H9 (cell line): Measurements from ENCODE around the gene FAM3B. TPM values are rescaled to one million over a fixed set of nuclear protein-coding genes. Genes with fewer than 3 reads are reported as not detected.

Source experiments
- DNase-seq: peaks from one replicate; pipeline ENCODE4 v3.0.0-alpha.2; 2017
- H2AFZ ChIP-seq: one replicate; pipeline ENCODE4 v1.6.1; 2013; ENCODE audit warnings: mild to moderate bottlenecking, low read length, control low read depth, moderate library complexity
- H2AK5ac ChIP-seq: 2 replicates; pipeline ENCODE4 v1.6.1; 2013; ENCODE audit warnings: low read length, control low read depth, mixed read lengths; ENCODE audit not compliant: insufficient read length
- H2BK120ac ChIP-seq: one replicate; pipeline ENCODE4 v1.6.1; 2013; ENCODE audit warnings: low read depth, mild to moderate bottlenecking, low read length, control low read depth, inconsistent platforms; ENCODE audit not compliant: poor library complexity, severe bottlenecking
- H2BK12ac ChIP-seq: 2 replicates; pipeline ENCODE4 v1.6.1; 2013; ENCODE audit warnings: low read length, control low read depth, mixed read lengths, low read depth; ENCODE audit not compliant: insufficient read length
- H2BK15ac ChIP-seq: 2 replicates; pipeline ENCODE4 v1.6.1; 2013; ENCODE audit warnings: low read depth, low read length, control low read depth
- H2BK20ac ChIP-seq: one replicate; pipeline ENCODE4 v1.6.1; 2013; ENCODE audit warnings: low read depth, mild to moderate bottlenecking, low read length, control low read depth, inconsistent platforms; ENCODE audit not compliant: poor library complexity, severe bottlenecking
- H2BK5ac ChIP-seq: 2 replicates; pipeline ENCODE4 v1.6.1; 2013; ENCODE audit warnings: low read length, control low read depth, mixed read lengths; ENCODE audit not compliant: insufficient read length
- H3K14ac ChIP-seq: 2 replicates; pipeline ENCODE4 v1.6.1; 2013; ENCODE audit warnings: low read length, control low read depth; ENCODE audit not compliant: insufficient read depth
- H3K18ac ChIP-seq: 2 replicates; pipeline ENCODE4 v1.6.1; 2013; ENCODE audit warnings: low read depth, mild to moderate bottlenecking, mixed read lengths, low read length, control low read depth; ENCODE audit not compliant: insufficient read length
- H3K23ac ChIP-seq: 2 replicates; pipeline ENCODE4 v1.6.1; 2013; ENCODE audit warnings: low read length, control low read depth, mixed read lengths, low read depth; ENCODE audit not compliant: insufficient read length
- H3K23me2 ChIP-seq: 2 replicates; pipeline ENCODE4 v1.6.1; 2013; ENCODE audit warnings: low read depth, mild to moderate bottlenecking, mixed read lengths, low read length, control low read depth; ENCODE audit not compliant: insufficient read length, poor library complexity, severe bottlenecking
- H3K27ac ChIP-seq: 2 replicates; pipeline ENCODE4 v1.5.1; 2013; ENCODE audit warnings: low read length, control low read depth, mixed read lengths, low read depth; ENCODE audit not compliant: insufficient read length
- H3K27me3 ChIP-seq: 2 replicates; pipeline ENCODE4 v1.6.1; 2013; ENCODE audit warnings: low read length, control low read depth, inconsistent platforms; ENCODE audit not compliant: insufficient read depth
- H3K4ac ChIP-seq: 2 replicates; pipeline ENCODE4 v1.6.1; 2013; ENCODE audit warnings: low read depth, mild to moderate bottlenecking, control low read depth, inconsistent platforms, low read length, moderate library complexity
- H3K4me1 ChIP-seq: 2 replicates; pipeline ENCODE4 v1.6.1; 2013; ENCODE audit warnings: low read length, control low read depth, inconsistent platforms; ENCODE audit not compliant: insufficient read depth
- H3K4me2 ChIP-seq: 2 replicates; pipeline ENCODE4 v1.6.1; 2013; ENCODE audit warnings: low read length, control low read depth, mixed read lengths; ENCODE audit not compliant: insufficient read length, insufficient read depth
- H3K56ac ChIP-seq: 2 replicates; pipeline ENCODE4 v1.6.1; 2013; ENCODE audit warnings: low read depth, mild to moderate bottlenecking, mixed read lengths, low read length, control low read depth; ENCODE audit not compliant: insufficient read length
- H3K79me1 ChIP-seq: 2 replicates; pipeline ENCODE4 v1.6.1; 2013; ENCODE audit warnings: low read depth, mild to moderate bottlenecking, moderate library complexity, low read length, control low read depth, inconsistent platforms; ENCODE audit not compliant: insufficient read depth, poor library complexity, severe bottlenecking
- H3K79me2 ChIP-seq: 2 replicates; pipeline ENCODE4 v1.6.1; 2013; ENCODE audit warnings: low read length, control low read depth, inconsistent platforms; ENCODE audit not compliant: insufficient read depth
- H3K9ac ChIP-seq: 2 replicates; pipeline ENCODE4 v1.6.1; 2013; ENCODE audit warnings: low read length, control low read depth, mixed read lengths; ENCODE audit not compliant: insufficient read length; ENCODE audit errors: extremely low read depth
- H3K9me3 ChIP-seq: one replicate; pipeline ENCODE4 v1.6.1; 2013; ENCODE audit warnings: low read depth, low read length, inconsistent platforms; ENCODE audit not compliant: control insufficient read depth
- H3T11ph ChIP-seq: one replicate; pipeline ENCODE4 v1.6.1; 2013; ENCODE audit warnings: mild to moderate bottlenecking, low read length, control low read depth, inconsistent platforms
- H4K20me1 ChIP-seq: one replicate; pipeline ENCODE4 v1.6.1; 2013; ENCODE audit not compliant: control insufficient read depth, insufficient read length, insufficient read depth
- H4K5ac ChIP-seq: 2 replicates; pipeline ENCODE4 v1.6.1; 2013; ENCODE audit warnings: low read depth, mild to moderate bottlenecking, mixed read lengths, low read length, control low read depth; ENCODE audit not compliant: insufficient read length
- H4K8ac ChIP-seq: replicated peaks from 2 replicates; pipeline ENCODE4 v1.6.1; 2013; ENCODE audit warnings: low read length, control low read depth, mixed read lengths, low read depth; ENCODE audit not compliant: insufficient read length
- H4K91ac ChIP-seq: 2 replicates; pipeline ENCODE4 v1.6.1; 2013; ENCODE audit warnings: low read depth, mild to moderate bottlenecking, moderate library complexity, mixed read lengths, low read length, control low read depth; ENCODE audit not compliant: insufficient read length
- H3K27ac Mint-ChIP-seq, 3 experiments: 2 replicates in 2 of 3; 3 replicates in 1 of 3; pipeline ENCODE4 v1.8.0; 2020 to 2021; ENCODE audit warnings: mixed read lengths in 3 of 3, mild to moderate bottlenecking in 1 of 3, moderate library complexity in 1 of 3
- H3K27me3 Mint-ChIP-seq: 2 replicates; pipeline ENCODE4 v1.8.0; 2021; ENCODE audit warnings: low read depth, mild to moderate bottlenecking, moderate library complexity, mixed read lengths
- H3K36me3 Mint-ChIP-seq, 3 experiments: 2 replicates in 2 of 3; 3 replicates in 1 of 3; pipeline ENCODE4 v1.8.0; 2020 to 2021; ENCODE audit warnings: low read depth in 3 of 3, mixed read lengths in 3 of 3; ENCODE audit not compliant: insufficient read depth in 1 of 3
- H3K4me1 Mint-ChIP-seq, 2 experiments: 2 replicates each; pipeline ENCODE4 v1.8.0; 2020; ENCODE audit warnings: mixed read lengths in 2 of 2
- H3K4me3 Mint-ChIP-seq, 2 experiments: 2 replicates in 1 of 2; 3 replicates in 1 of 2; pipeline ENCODE4 v1.8.0; 2020 to 2021; ENCODE audit warnings: mild to moderate bottlenecking in 2 of 2, mixed read lengths in 2 of 2, moderate library complexity in 1 of 2
- H3K9me3 Mint-ChIP-seq, 2 experiments: 2 replicates in 1 of 2; 3 replicates in 1 of 2; pipeline ENCODE4 v1.8.0; 2020; ENCODE audit warnings: mild to moderate bottlenecking in 2 of 2, mixed read lengths in 2 of 2, moderate library complexity in 1 of 2
- CTCF ChIP-seq: fragments of 200-600 bp; sonication (generic); conservative IDR thresholded peaks from 3 replicates; pipeline ENCODE4 v1.8.0; 2021; ENCODE audit warnings: antibody characterized with exemption, mild to moderate bottlenecking
- whole genome bisulfite sequencing: extraction: QIAGEN DNeasy Blood & Tissue Kit; methylation state at CpG from one replicate; pipeline ENCODE4 v1.1.7; 2013; ENCODE audit warnings: missing lambda C conversion rate, low lambda C conversion rate, mixed read lengths; ENCODE audit not compliant: insufficient read length; ENCODE audit errors: extremely low coverage; 5-methylcytosine and 5-hydroxymethylcytosine counted together
- total RNA-seq: library from RNA; stranded (reverse); gene quantifications from 2 replicates; pipeline ENCODE4 v1.2.1, GENCODE V29; 2021

The FAM3B gene
- total RNA-seq, 1 experiment from 2014 or later: 5.0 TPM

GRCh38 chr21:41267346-41267745 is 49.3 kb upstream of the FAM3B start:
- no peak overlapping the region for H3K9ac ChIP-seq
- TF ChIP-seq CTCF: no peak
- H2BK20ac ChIP-seq: no peak overlapping the region
- H3K27me3 Mint-ChIP-seq: no peaks in the 10 kb centered on the region
- no CpG with 5 or more reads among the region's 2 CpGs for WGBS
- H3K4me1 Mint-ChIP-seq: no peaks in the 10 kb centered on the region
- peaks cover 10 to 11% of the 10 kb centered on the region in 2 experiments for H3K9me3 Mint-ChIP-seq
- no peak overlapping the region for H2AK5ac ChIP-seq
- H3K14ac ChIP-seq: no peak overlapping the region
- H2BK120ac ChIP-seq: no peak overlapping the region
- no peak overlapping the region for H3K4me2 ChIP-seq
- H3K36me3 Mint-ChIP-seq: peaks cover 9 to 15% (median 9%) of the 10 kb centered on the region in 3 experiments; a peak in 6 of 7 replicates
- no peak overlapping the region for H3K4me3 Mint-ChIP-seq
- no peak overlapping the region for H3K18ac ChIP-seq
- H3K27ac Mint-ChIP-seq: no peak overlapping the region
- H4K20me1 ChIP-seq: no peaks in the 10 kb centered on the region
- H3K23me2 ChIP-seq: no peaks in the 10 kb centered on the region
- H3K27ac ChIP-seq: no peak overlapping the region
- H2BK5ac ChIP-seq: no peak overlapping the region
- H3K4me1 ChIP-seq: no peaks in the 10 kb centered on the region
- no peaks in the 10 kb centered on the region for H3K27me3 ChIP-seq
- H3K4ac ChIP-seq: no peak overlapping the region
- H4K5ac ChIP-seq: no peak overlapping the region
- H3K79me1 ChIP-seq: no peaks in the 10 kb centered on the region
- no peak for DNase-seq
- H3K23ac ChIP-seq: no peak overlapping the region
- no peak overlapping the region for H4K8ac ChIP-seq
- no peak overlapping the region for H2AFZ ChIP-seq
- H3K79me2 ChIP-seq: no peaks in the 10 kb centered on the region
- H3T11ph ChIP-seq: no peak overlapping the region
- no peaks in the 10 kb centered on the region for H3K9me3 ChIP-seq
- H4K91ac ChIP-seq: no peak overlapping the region
- H3K56ac ChIP-seq: no peak overlapping the region
- no peak overlapping the region for H2BK12ac ChIP-seq
- no peak overlapping the region for H2BK15ac ChIP-seq
